Liver (tissue), 9 donors: ENCODE data around the gene CCDC82. TPM values are rescaled to one million over a fixed set of nuclear protein-coding genes. Genes with fewer than 3 reads are reported as not detected.

ENCODE experiments used
- DNase-seq: peaks from one replicate; pipeline ENCODE4 v3.0.0-alpha.2; 2017; ENCODE audit warnings: low spot score
- H3K27ac ChIP-seq, 2 donors: one replicate each; pipeline ENCODE4 v1.7.0; 2013; ENCODE audit warnings: inconsistent platforms in 2 of 2, low read length in 2 of 2, control low read depth in 1 of 2, low read depth in 1 of 2, mild to moderate bottlenecking in 1 of 2
- H3K27me3 ChIP-seq, 4 donors: one replicate each; pipeline versions ENCODE4 v1.6.1 to v1.7.0; 2013; ENCODE audit warnings: low read length in 3 of 4, inconsistent platforms in 1 of 4, mild to moderate bottlenecking in 1 of 4, moderate library complexity in 1 of 4; ENCODE audit not compliant: control insufficient read depth in 4 of 4, insufficient read depth in 4 of 4
- H3K36me3 ChIP-seq, 4 donors: one replicate each; pipeline versions ENCODE4 v1.6.1 to v1.7.0; 2013; ENCODE audit warnings: low read length in 3 of 4, mild to moderate bottlenecking in 3 of 4, low read depth in 1 of 4, moderate library complexity in 1 of 4; ENCODE audit not compliant: control insufficient read depth in 4 of 4, insufficient read depth in 3 of 4
- H3K4me1 ChIP-seq, 4 donors: one replicate each; pipeline versions ENCODE4 v1.6.1 to v1.7.0; 2013; ENCODE audit warnings: low read length in 3 of 4, mild to moderate bottlenecking in 3 of 4, moderate library complexity in 1 of 4; ENCODE audit not compliant: control insufficient read depth in 4 of 4, insufficient read depth in 4 of 4
- H3K4me3 ChIP-seq, 3 donors: one replicate each; pipeline versions ENCODE4 v1.6.1 to v1.7.0; 2013; ENCODE audit warnings: low read length in 3 of 3, control low read depth in 1 of 3, low read depth in 1 of 3, mild to moderate bottlenecking in 1 of 3
- H3K9ac ChIP-seq, 2 donors: one replicate each; pipeline ENCODE4 v1.7.0; 2013; ENCODE audit warnings: low read length in 2 of 2, mild to moderate bottlenecking in 2 of 2, moderate library complexity in 2 of 2, control low read depth in 1 of 2, low read depth in 1 of 2
- H3K9me3 ChIP-seq, 4 donors: one replicate each; pipeline versions ENCODE4 v1.6.1 to v1.7.0; 2013; ENCODE audit warnings: low read length in 3 of 4; ENCODE audit not compliant: control insufficient read depth in 4 of 4
- ATF3 ChIP-seq: IDR thresholded peaks from 2 replicates; pipeline ENCODE4 v1.6.1; 2016; ENCODE audit warnings: antibody characterized with exemption
- CTCF ChIP-seq: fragments of 150-350 bp; IDR thresholded peaks from 2 replicates; pipeline ENCODE4 v1.5.1; 2017; ENCODE audit warnings: improper control_type of control experiment, low read depth, low read length; ENCODE audit not compliant: missing input control
- EGR1 ChIP-seq, 2 donors: IDR thresholded peaks; 2 replicates each; pipeline ENCODE4 v1.6.1; 2016 to 2018; ENCODE audit warnings: antibody characterized with exemption in 2 of 2, low read depth in 2 of 2
- FOXA2 ChIP-seq: IDR thresholded peaks from 2 replicates; pipeline ENCODE4 v1.6.1; 2016; ENCODE audit warnings: antibody characterized with exemption
- GABPA ChIP-seq, 2 donors: IDR thresholded peaks in 1 of 2; conservative IDR thresholded peaks in 1 of 2; 2 replicates each; pipeline ENCODE4 v1.6.1; 2016; ENCODE audit warnings: antibody characterized with exemption in 2 of 2, mild to moderate bottlenecking in 1 of 2, moderate library complexity in 1 of 2
- HNF4A ChIP-seq, 2 donors: conservative IDR thresholded peaks; 2 replicates each; pipeline ENCODE4 v1.6.1; 2016; ENCODE audit warnings: antibody characterized with exemption in 2 of 2, mild to moderate bottlenecking in 2 of 2
- HNF4G ChIP-seq: IDR thresholded peaks from 2 replicates; pipeline ENCODE4 v1.6.1; 2016; ENCODE audit warnings: antibody characterized with exemption
- JUND ChIP-seq, 2 donors: IDR thresholded peaks; 2 replicates each; pipeline ENCODE4 v1.6.1; 2016; ENCODE audit warnings: antibody characterized with exemption in 2 of 2
- MAX ChIP-seq: IDR thresholded peaks from 2 replicates; pipeline ENCODE4 v1.6.1; 2016; ENCODE audit warnings: antibody characterized with exemption
- RAD21 ChIP-seq, 2 donors: IDR thresholded peaks; 2 replicates each; pipeline ENCODE4 v1.6.1; 2016; ENCODE audit warnings: antibody characterized with exemption in 2 of 2, mild to moderate bottlenecking in 2 of 2
- REST ChIP-seq: IDR thresholded peaks from 2 replicates; pipeline ENCODE4 v1.6.1; 2016; ENCODE audit warnings: antibody characterized with exemption, mild to moderate bottlenecking
- RXRA ChIP-seq, 2 donors: IDR thresholded peaks; 2 replicates each; pipeline ENCODE4 v1.6.1; 2017 to 2018; ENCODE audit warnings: antibody characterized with exemption in 2 of 2, mild to moderate bottlenecking in 1 of 2
- SP1 ChIP-seq: IDR thresholded peaks from 2 replicates; pipeline ENCODE4 v1.6.1; 2018; ENCODE audit warnings: antibody characterized with exemption, mild to moderate bottlenecking
- TAF1 ChIP-seq: conservative IDR thresholded peaks from 2 replicates; pipeline ENCODE4 v1.6.1; 2016; ENCODE audit warnings: antibody characterized with exemption, mild to moderate bottlenecking
- YY1 ChIP-seq: IDR thresholded peaks from 2 replicates; pipeline ENCODE4 v1.6.1; 2016; ENCODE audit warnings: antibody characterized with exemption, mild to moderate bottlenecking
- ZBTB33 ChIP-seq: IDR thresholded peaks from 2 replicates; pipeline ENCODE4 v1.6.1; 2016; ENCODE audit warnings: antibody characterized with exemption
- WGBS: extraction: QIAGEN DNeasy Blood & Tissue Kit; methylation state at CpG from one replicate; pipeline ENCODE4 v1.1.7; 2013; 5-methylcytosine and 5-hydroxymethylcytosine counted together
- polyA plus RNA-seq, 2 donors: library from polyadenylated mRNA; stranded (reverse) in 1 of 2; unstranded in 1 of 2; fragments of 200-250 nt in 1 of 2; fragments of >200 nt in 1 of 2; fragmentation: Nextera tagmentation in 1 of 2; extraction: Ambion mirVana in 1 of 2; gene quantifications; one replicate each; pipeline versions ENCODE4 v1.2.1 to v1.2.3, GENCODE V29; 2013 to 2015
- total RNA-seq, 2 donors: library from RNA; depleted of rRNA; stranded (reverse); fragments of >200 nt; gene quantifications; one replicate each; pipeline ENCODE4 v1.2.3, GENCODE V29; 2014
- donor health status: healthy.
- donor health status: healthy.
- donor health status: healthy.
- donor health status: healthy.
- donor health status: healthy.

The CCDC82 gene
- total and polyA plus RNA-seq, 4 donors = 4.5 to 14.5 (median 11.0) TPM

- H3K27me3 ChIP-seq = no peaks in the 10 kb centered on the region
- 86% methylated on average over 6 of the region's 6 CpGs for WGBS
- TF ChIP-seq CTCF (no peak), RXRA (IDR thresholded peaks at IDR 0.05) (no peak), RAD21 (IDR thresholded peaks at IDR 0.05) (no peak), ZBTB33 (no peak), HNF4G (no peak), MAX (no peak), SP1 (no peak), TAF1 (no peak), HNF4A (conservative IDR thresholded peaks at IDR 0.05) (no peak), JUND (IDR thresholded peaks at IDR 0.05) (no peak), YY1 (no peak), REST (no peak), EGR1 (IDR thresholded peaks at IDR 0.05; ENCODE audit: low read depth in 2 of 2) (no peak), GABPA (IDR thresholded peaks at IDR 0.05 in 1 of 2, conservative IDR thresholded peaks at IDR 0.05 in 1 of 2) (no peak)
- H3K4me1 ChIP-seq = peaks cover 0 to 5% (median 2%) of the 10 kb centered on the region in 4 donors
- DNase-seq = no peak
- no peak overlapping the region for H3K27ac ChIP-seq
- H3K9ac ChIP-seq = no peak overlapping the region
- no peak overlapping the region for H3K4me3 ChIP-seq
- no peaks in the 10 kb centered on the region for H3K36me3 ChIP-seq
- H3K9me3 ChIP-seq = no peaks in the 10 kb centered on the region
Measured at GRCh38 chr11:96313163-96313562, 76.5 kb downstream of the CCDC82 start.

GRCh38 chr11:96311120-96311568 is 78.6 kb downstream of the CCDC82 start:
- Histone ChIP-seq H3K4me3 (no peak overlapping the region), H3K27ac (no peak overlapping the region), H3K9ac (no peak overlapping the region), H3K4me1 (peaks cover 0 to 4% (median 3%) of the 10 kb centered on the region in 4 donors), H3K36me3 (no peaks in the 10 kb centered on the region), H3K9me3 (no peaks in the 10 kb centered on the region), H3K27me3 (no peaks in the 10 kb centered on the region)
- no peak for DNase-seq
- WGBS = 63% methylated on average over 2 of the region's 2 CpGs
- TF ChIP-seq TAF1 (no peak), MAX (no peak), ATF3 (no peak), HNF4A (conservative IDR thresholded peaks at IDR 0.05) (no peak), YY1 (no peak), RXRA (IDR thresholded peaks at IDR 0.05) (no peak), SP1 (no peak), REST (no peak), FOXA2 (no peak), ZBTB33 (no peak), JUND (IDR thresholded peaks at IDR 0.05) (no peak), EGR1 (IDR thresholded peaks at IDR 0.05; ENCODE audit: low read depth in 2 of 2) (no peak)
